NCI-H187 (cell line): ENCODE data around the gene POU2AF2.
A peak's percentile ranks its signal among the peaks of the same experiment; 100 is the strongest.

Experiments used
- DNase-seq, 2 experiments: peaks; one replicate each; lab custom pipeline; 2025; lab: John Stamatoyannopoulos, UW

Gene POU2AF2

DNA sequence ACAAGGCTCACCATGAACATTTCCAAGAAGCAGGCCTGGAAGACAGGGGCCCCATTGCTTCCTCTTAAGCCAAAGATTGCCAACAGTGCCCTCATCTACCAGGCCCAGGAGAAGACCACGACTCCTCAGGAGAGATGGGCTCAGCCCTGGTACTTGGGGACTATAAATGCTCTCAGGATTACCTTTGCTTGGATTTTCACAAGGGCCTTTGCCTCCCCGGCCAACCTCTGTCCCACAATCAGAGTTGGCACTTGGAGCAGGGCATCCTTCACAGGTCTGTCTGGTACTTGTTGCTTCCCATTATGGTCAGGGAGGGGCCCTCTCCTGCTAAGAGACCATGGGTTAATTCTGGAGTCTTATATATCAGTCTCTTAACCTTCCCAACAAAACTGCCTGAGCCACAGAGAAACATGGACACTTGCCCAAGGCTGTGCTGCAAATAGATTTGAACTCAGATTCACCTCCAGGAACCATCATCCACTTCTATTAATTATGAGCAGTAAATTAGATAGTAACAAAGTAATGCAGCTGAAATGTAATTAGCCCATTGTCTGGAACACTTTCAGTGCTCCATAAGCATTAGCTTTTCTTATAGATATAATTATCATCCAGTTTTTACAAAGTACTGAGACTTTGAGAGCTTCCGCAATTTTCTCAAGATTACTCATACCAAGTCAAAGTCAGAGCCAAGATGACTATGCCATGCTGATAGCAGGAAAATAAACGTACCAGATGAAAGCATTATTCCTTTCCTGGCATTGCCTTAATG, 86.4 kb downstream of the POU2AF2 start:
- DNase-seq: no peak

- peak; percentile 16 to 19 for DNase-seq
Observed at GRCh38 chr11:111334532-111335502, 89.3 kb downstream of the POU2AF2 start.

GRCh38 chr11:111335549-111335948, 90.0 kb downstream of the POU2AF2 start:
- no peak for DNase-seq
